ENCODE results near the gene PRPF19.

DNA sequence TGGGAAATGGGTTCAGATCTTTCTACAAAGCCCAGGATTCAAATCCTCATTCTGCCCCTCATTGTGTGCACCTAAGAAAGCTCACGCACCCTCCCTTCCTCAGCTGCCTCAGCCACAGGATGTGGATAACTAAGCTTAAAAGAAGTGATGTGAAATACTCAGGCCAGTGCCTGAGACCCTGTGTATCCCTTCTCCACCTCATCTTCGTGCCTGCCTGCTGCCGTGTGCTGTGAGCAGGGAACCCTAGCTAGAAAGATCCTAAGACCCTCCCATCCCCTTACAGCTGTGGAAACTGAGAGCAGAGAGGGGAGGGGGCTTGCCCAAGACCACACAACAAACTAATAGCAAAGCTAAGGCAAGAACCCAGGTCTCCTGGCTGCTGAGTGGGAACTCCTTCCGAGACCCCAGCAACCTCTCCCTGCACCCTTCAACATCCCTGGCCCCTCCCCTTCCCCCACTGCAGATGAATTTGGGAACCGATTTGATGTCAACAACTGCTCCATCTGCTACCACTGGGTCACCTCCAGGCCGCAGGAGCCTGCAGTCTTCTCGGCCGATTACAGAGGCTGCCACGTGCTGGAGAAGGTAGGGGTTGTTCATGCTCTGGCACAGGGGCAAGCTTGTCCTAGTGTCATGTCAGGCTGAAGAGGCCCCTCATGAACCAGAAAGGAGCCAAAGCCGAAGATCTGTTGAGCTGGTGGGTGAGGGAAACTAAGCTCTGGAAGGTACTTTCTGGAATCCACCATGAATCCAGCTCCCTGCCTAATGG lies 37.5 kb downstream of the PRPF19 start:
- TF ChIP-seq TAF1 (IDR thresholded peaks at IDR 0.05; ENCODE audit: low read depth) (no peak), SMC3 (conservative IDR thresholded peaks at IDR 0.05; ENCODE audit: poor library complexity) (no peak), EZH2 (IDR thresholded peaks at IDR 0.05; ENCODE audit: borderline replicate concordance, insufficient read depth, low read length, poor library complexity, severe bottlenecking) (no peak), RAD21 (conservative IDR thresholded peaks at IDR 0.05) (no peak), MXI1 (conservative IDR thresholded peaks at IDR 0.05; ENCODE audit: poor library complexity, severe bottlenecking) (no peak), POLR2AphosphoS5 (IDR thresholded peaks at IDR 0.05) (no peak), EP300 (conservative IDR thresholded peaks at IDR 0.05; ENCODE audit: poor library complexity, severe bottlenecking) (no peak)
- TF ChIP-seq, protein P1, sequence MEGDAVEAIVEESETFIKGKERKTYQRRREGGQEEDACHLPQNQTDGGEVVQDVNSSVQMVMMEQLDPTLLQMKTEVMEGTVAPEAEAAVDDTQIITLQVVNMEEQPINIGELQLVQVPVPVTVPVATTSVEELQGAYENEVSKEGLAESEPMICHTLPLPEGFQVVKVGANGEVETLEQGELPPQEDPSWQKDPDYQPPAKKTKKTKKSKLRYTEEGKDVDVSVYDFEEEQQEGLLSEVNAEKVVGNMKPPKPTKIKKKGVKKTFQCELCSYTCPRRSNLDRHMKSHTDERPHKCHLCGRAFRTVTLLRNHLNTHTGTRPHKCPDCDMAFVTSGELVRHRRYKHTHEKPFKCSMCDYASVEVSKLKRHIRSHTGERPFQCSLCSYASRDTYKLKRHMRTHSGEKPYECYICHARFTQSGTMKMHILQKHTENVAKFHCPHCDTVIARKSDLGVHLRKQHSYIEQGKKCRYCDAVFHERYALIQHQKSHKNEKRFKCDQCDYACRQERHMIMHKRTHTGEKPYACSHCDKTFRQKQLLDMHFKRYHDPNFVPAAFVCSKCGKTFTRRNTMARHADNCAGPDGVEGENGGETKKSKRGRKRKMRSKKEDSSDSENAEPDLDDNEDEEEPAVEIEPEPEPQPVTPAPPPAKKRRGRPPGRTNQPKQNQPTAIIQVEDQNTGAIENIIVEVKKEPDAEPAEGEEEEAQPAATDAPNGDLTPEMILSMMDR (IDR thresholded peaks at IDR 0.05; ENCODE audit: poor library complexity, severe bottlenecking): no peak
- TF ChIP-seq, protein P2, sequence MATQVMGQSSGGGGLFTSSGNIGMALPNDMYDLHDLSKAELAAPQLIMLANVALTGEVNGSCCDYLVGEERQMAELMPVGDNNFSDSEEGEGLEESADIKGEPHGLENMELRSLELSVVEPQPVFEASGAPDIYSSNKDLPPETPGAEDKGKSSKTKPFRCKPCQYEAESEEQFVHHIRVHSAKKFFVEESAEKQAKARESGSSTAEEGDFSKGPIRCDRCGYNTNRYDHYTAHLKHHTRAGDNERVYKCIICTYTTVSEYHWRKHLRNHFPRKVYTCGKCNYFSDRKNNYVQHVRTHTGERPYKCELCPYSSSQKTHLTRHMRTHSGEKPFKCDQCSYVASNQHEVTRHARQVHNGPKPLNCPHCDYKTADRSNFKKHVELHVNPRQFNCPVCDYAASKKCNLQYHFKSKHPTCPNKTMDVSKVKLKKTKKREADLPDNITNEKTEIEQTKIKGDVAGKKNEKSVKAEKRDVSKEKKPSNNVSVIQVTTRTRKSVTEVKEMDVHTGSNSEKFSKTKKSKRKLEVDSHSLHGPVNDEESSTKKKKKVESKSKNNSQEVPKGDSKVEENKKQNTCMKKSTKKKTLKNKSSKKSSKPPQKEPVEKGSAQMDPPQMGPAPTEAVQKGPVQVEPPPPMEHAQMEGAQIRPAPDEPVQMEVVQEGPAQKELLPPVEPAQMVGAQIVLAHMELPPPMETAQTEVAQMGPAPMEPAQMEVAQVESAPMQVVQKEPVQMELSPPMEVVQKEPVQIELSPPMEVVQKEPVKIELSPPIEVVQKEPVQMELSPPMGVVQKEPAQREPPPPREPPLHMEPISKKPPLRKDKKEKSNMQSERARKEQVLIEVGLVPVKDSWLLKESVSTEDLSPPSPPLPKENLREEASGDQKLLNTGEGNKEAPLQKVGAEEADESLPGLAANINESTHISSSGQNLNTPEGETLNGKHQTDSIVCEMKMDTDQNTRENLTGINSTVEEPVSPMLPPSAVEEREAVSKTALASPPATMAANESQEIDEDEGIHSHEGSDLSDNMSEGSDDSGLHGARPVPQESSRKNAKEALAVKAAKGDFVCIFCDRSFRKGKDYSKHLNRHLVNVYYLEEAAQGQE (IDR thresholded peaks at IDR 0.05; ENCODE audit: borderline replicate concordance): no peak

Data from neural cell (in vitro differentiated cells).